H9 (cell line): Measurements from ENCODE around the gene NCAPH2. TPM values are rescaled to one million over a fixed set of nuclear protein-coding genes. Genes with fewer than 3 reads are reported as not detected.

ENCODE experiments used
- DNase-seq: peaks from one replicate; pipeline ENCODE4 v3.0.0-alpha.2; 2017
- H2AFZ ChIP-seq: one replicate; pipeline ENCODE4 v1.6.1; 2013; ENCODE audit warnings: mild to moderate bottlenecking, low read length, control low read depth, moderate library complexity
- H2AK5ac ChIP-seq: 2 replicates; pipeline ENCODE4 v1.6.1; 2013; ENCODE audit warnings: low read length, control low read depth, mixed read lengths; ENCODE audit not compliant: insufficient read length
- H2BK120ac ChIP-seq: one replicate; pipeline ENCODE4 v1.6.1; 2013; ENCODE audit warnings: low read depth, mild to moderate bottlenecking, low read length, control low read depth, inconsistent platforms; ENCODE audit not compliant: poor library complexity, severe bottlenecking
- H2BK12ac ChIP-seq: 2 replicates; pipeline ENCODE4 v1.6.1; 2013; ENCODE audit warnings: low read length, control low read depth, mixed read lengths, low read depth; ENCODE audit not compliant: insufficient read length
- H2BK15ac ChIP-seq: 2 replicates; pipeline ENCODE4 v1.6.1; 2013; ENCODE audit warnings: low read depth, low read length, control low read depth
- H2BK20ac ChIP-seq: one replicate; pipeline ENCODE4 v1.6.1; 2013; ENCODE audit warnings: low read depth, mild to moderate bottlenecking, low read length, control low read depth, inconsistent platforms; ENCODE audit not compliant: poor library complexity, severe bottlenecking
- H2BK5ac ChIP-seq: 2 replicates; pipeline ENCODE4 v1.6.1; 2013; ENCODE audit warnings: low read length, control low read depth, mixed read lengths; ENCODE audit not compliant: insufficient read length
- H3K14ac ChIP-seq: 2 replicates; pipeline ENCODE4 v1.6.1; 2013; ENCODE audit warnings: low read length, control low read depth; ENCODE audit not compliant: insufficient read depth
- H3K18ac ChIP-seq: 2 replicates; pipeline ENCODE4 v1.6.1; 2013; ENCODE audit warnings: low read depth, mild to moderate bottlenecking, mixed read lengths, low read length, control low read depth; ENCODE audit not compliant: insufficient read length
- H3K23ac ChIP-seq: 2 replicates; pipeline ENCODE4 v1.6.1; 2013; ENCODE audit warnings: low read length, control low read depth, mixed read lengths, low read depth; ENCODE audit not compliant: insufficient read length
- H3K23me2 ChIP-seq: 2 replicates; pipeline ENCODE4 v1.6.1; 2013; ENCODE audit warnings: low read depth, mild to moderate bottlenecking, mixed read lengths, low read length, control low read depth; ENCODE audit not compliant: insufficient read length, poor library complexity, severe bottlenecking
- H3K27ac ChIP-seq: 2 replicates; pipeline ENCODE4 v1.5.1; 2013; ENCODE audit warnings: low read length, control low read depth, mixed read lengths, low read depth; ENCODE audit not compliant: insufficient read length
- H3K27me3 ChIP-seq: 2 replicates; pipeline ENCODE4 v1.6.1; 2013; ENCODE audit warnings: low read length, control low read depth, inconsistent platforms; ENCODE audit not compliant: insufficient read depth
- H3K4ac ChIP-seq: 2 replicates; pipeline ENCODE4 v1.6.1; 2013; ENCODE audit warnings: low read depth, mild to moderate bottlenecking, control low read depth, inconsistent platforms, low read length, moderate library complexity
- H3K4me1 ChIP-seq: 2 replicates; pipeline ENCODE4 v1.6.1; 2013; ENCODE audit warnings: low read length, control low read depth, inconsistent platforms; ENCODE audit not compliant: insufficient read depth
- H3K4me2 ChIP-seq: 2 replicates; pipeline ENCODE4 v1.6.1; 2013; ENCODE audit warnings: low read length, control low read depth, mixed read lengths; ENCODE audit not compliant: insufficient read length, insufficient read depth
- H3K56ac ChIP-seq: 2 replicates; pipeline ENCODE4 v1.6.1; 2013; ENCODE audit warnings: low read depth, mild to moderate bottlenecking, mixed read lengths, low read length, control low read depth; ENCODE audit not compliant: insufficient read length
- H3K79me1 ChIP-seq: 2 replicates; pipeline ENCODE4 v1.6.1; 2013; ENCODE audit warnings: low read depth, mild to moderate bottlenecking, moderate library complexity, low read length, control low read depth, inconsistent platforms; ENCODE audit not compliant: insufficient read depth, poor library complexity, severe bottlenecking
- H3K79me2 ChIP-seq: 2 replicates; pipeline ENCODE4 v1.6.1; 2013; ENCODE audit warnings: low read length, control low read depth, inconsistent platforms; ENCODE audit not compliant: insufficient read depth
- H3K9ac ChIP-seq: 2 replicates; pipeline ENCODE4 v1.6.1; 2013; ENCODE audit warnings: low read length, control low read depth, mixed read lengths; ENCODE audit not compliant: insufficient read length; ENCODE audit errors: extremely low read depth
- H3K9me3 ChIP-seq: one replicate; pipeline ENCODE4 v1.6.1; 2013; ENCODE audit warnings: low read depth, low read length, inconsistent platforms; ENCODE audit not compliant: control insufficient read depth
- H3T11ph ChIP-seq: one replicate; pipeline ENCODE4 v1.6.1; 2013; ENCODE audit warnings: mild to moderate bottlenecking, low read length, control low read depth, inconsistent platforms
- H4K20me1 ChIP-seq: one replicate; pipeline ENCODE4 v1.6.1; 2013; ENCODE audit not compliant: control insufficient read depth, insufficient read length, insufficient read depth
- H4K5ac ChIP-seq: 2 replicates; pipeline ENCODE4 v1.6.1; 2013; ENCODE audit warnings: low read depth, mild to moderate bottlenecking, mixed read lengths, low read length, control low read depth; ENCODE audit not compliant: insufficient read length
- H4K8ac ChIP-seq: replicated peaks from 2 replicates; pipeline ENCODE4 v1.6.1; 2013; ENCODE audit warnings: low read length, control low read depth, mixed read lengths, low read depth; ENCODE audit not compliant: insufficient read length
- H4K91ac ChIP-seq: 2 replicates; pipeline ENCODE4 v1.6.1; 2013; ENCODE audit warnings: low read depth, mild to moderate bottlenecking, moderate library complexity, mixed read lengths, low read length, control low read depth; ENCODE audit not compliant: insufficient read length
- H3K27ac Mint-ChIP-seq, 3 experiments: 2 replicates in 2 of 3; 3 replicates in 1 of 3; pipeline ENCODE4 v1.8.0; 2020 to 2021; ENCODE audit warnings: mixed read lengths in 3 of 3, mild to moderate bottlenecking in 1 of 3, moderate library complexity in 1 of 3
- H3K27me3 Mint-ChIP-seq: 2 replicates; pipeline ENCODE4 v1.8.0; 2021; ENCODE audit warnings: low read depth, mild to moderate bottlenecking, moderate library complexity, mixed read lengths
- H3K36me3 Mint-ChIP-seq, 3 experiments: 2 replicates in 2 of 3; 3 replicates in 1 of 3; pipeline ENCODE4 v1.8.0; 2020 to 2021; ENCODE audit warnings: low read depth in 3 of 3, mixed read lengths in 3 of 3; ENCODE audit not compliant: insufficient read depth in 1 of 3
- H3K4me1 Mint-ChIP-seq, 2 experiments: 2 replicates each; pipeline ENCODE4 v1.8.0; 2020; ENCODE audit warnings: mixed read lengths in 2 of 2
- H3K4me3 Mint-ChIP-seq, 2 experiments: 2 replicates in 1 of 2; 3 replicates in 1 of 2; pipeline ENCODE4 v1.8.0; 2020 to 2021; ENCODE audit warnings: mild to moderate bottlenecking in 2 of 2, mixed read lengths in 2 of 2, moderate library complexity in 1 of 2
- H3K9me3 Mint-ChIP-seq, 2 experiments: 2 replicates in 1 of 2; 3 replicates in 1 of 2; pipeline ENCODE4 v1.8.0; 2020; ENCODE audit warnings: mild to moderate bottlenecking in 2 of 2, mixed read lengths in 2 of 2, moderate library complexity in 1 of 2
- WGBS: extraction: QIAGEN DNeasy Blood & Tissue Kit; methylation state at CpG from one replicate; pipeline ENCODE4 v1.1.7; 2013; ENCODE audit warnings: missing lambda C conversion rate, low lambda C conversion rate, mixed read lengths; ENCODE audit not compliant: insufficient read length; ENCODE audit errors: extremely low coverage; 5-methylcytosine and 5-hydroxymethylcytosine counted together
- total RNA-seq: library from RNA; stranded (reverse); gene quantifications from 2 replicates; pipeline ENCODE4 v1.2.1, GENCODE V29; 2021
- TF ChIP-seq, protein P1 (sequence below): fragments of 200-600 bp; sonication (generic); conservative IDR thresholded peaks from 3 replicates; pipeline ENCODE4 v1.8.0; 2021; ENCODE audit warnings: antibody characterized with exemption, mild to moderate bottlenecking

The NCAPH2 gene
- total RNA-seq, 1 experiment from 2014 or later = 76.2 TPM

DNA sequence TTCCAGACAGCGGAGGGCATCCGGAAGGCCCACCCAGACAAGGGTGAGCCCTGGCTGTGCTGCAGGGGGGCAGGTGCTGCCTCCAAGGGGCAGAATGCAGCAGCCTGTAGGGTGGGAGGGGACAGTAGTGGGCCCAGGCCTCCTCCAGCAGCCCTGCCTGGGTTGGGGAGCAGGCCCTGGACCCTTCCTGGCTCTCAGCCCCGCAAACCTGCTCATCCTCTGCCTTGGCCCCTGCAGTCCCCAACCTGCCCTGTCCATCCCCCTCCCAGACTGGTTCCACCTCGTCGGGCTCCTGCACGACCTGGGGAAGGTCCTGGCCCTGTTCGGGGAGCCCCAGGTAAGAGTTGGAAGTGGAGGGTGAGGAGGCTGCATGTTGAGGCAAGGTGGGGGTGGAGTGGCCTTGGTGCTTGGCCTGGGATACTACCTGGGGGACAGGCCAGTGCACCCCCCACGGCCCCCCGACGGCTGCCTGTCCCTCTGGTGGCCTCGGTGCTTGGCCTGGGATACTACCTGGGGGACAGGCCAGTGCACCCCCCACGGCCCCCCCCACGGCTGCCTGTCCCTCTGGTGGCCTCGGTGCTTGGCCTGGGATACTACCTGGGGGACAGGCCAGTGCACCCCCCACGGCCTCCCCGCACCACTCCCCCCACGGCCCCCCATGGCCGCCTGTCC lies 19.9 kb upstream of the NCAPH2 start:
- H3K27ac Mint-ChIP-seq = no peak overlapping the region
- no peak overlapping the region for H2BK120ac ChIP-seq
- no peak overlapping the region for H3K23ac ChIP-seq
- H3K79me2 ChIP-seq = no peaks in the 10 kb centered on the region
- H3T11ph ChIP-seq = no peak overlapping the region
- peaks cover 0 to 2% (median 0%) of the 10 kb centered on the region in 3 experiments; a peak in 1 of 7 replicates for H3K36me3 Mint-ChIP-seq
- no peak overlapping the region for H3K4me3 Mint-ChIP-seq
- no peaks in the 10 kb centered on the region for H3K23me2 ChIP-seq
- no peak overlapping the region for H3K14ac ChIP-seq
- no peak overlapping the region for H3K56ac ChIP-seq
- no peak overlapping the region for H2AFZ ChIP-seq
- H2BK15ac ChIP-seq = no peak overlapping the region
- H2BK5ac ChIP-seq = no peak overlapping the region
- no peak overlapping the region for H2BK12ac ChIP-seq
- no peak overlapping the region for H4K8ac ChIP-seq
- H3K79me1 ChIP-seq = no peaks in the 10 kb centered on the region
- TF ChIP-seq, protein P1, sequence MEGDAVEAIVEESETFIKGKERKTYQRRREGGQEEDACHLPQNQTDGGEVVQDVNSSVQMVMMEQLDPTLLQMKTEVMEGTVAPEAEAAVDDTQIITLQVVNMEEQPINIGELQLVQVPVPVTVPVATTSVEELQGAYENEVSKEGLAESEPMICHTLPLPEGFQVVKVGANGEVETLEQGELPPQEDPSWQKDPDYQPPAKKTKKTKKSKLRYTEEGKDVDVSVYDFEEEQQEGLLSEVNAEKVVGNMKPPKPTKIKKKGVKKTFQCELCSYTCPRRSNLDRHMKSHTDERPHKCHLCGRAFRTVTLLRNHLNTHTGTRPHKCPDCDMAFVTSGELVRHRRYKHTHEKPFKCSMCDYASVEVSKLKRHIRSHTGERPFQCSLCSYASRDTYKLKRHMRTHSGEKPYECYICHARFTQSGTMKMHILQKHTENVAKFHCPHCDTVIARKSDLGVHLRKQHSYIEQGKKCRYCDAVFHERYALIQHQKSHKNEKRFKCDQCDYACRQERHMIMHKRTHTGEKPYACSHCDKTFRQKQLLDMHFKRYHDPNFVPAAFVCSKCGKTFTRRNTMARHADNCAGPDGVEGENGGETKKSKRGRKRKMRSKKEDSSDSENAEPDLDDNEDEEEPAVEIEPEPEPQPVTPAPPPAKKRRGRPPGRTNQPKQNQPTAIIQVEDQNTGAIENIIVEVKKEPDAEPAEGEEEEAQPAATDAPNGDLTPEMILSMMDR = no peak
- H2AK5ac ChIP-seq = no peak overlapping the region
- no peak overlapping the region for H3K4ac ChIP-seq
- H3K4me2 ChIP-seq = no peak overlapping the region
- H3K18ac ChIP-seq = no peak overlapping the region
- no peak overlapping the region for H3K27ac ChIP-seq
- H4K20me1 ChIP-seq = no peaks in the 10 kb centered on the region
- no peak overlapping the region for H3K9ac ChIP-seq
- H3K9me3 Mint-ChIP-seq = peaks cover 0 to under 1% of the 10 kb centered on the region in 2 experiments; a peak in 1 of 5 replicates
- no peak overlapping the region for H4K91ac ChIP-seq
- no peaks in the 10 kb centered on the region for H3K27me3 ChIP-seq
- H2BK20ac ChIP-seq = no peak overlapping the region
- DNase-seq = no peak
- peaks cover 6% of the 10 kb centered on the region for H3K27me3 Mint-ChIP-seq
- H3K4me1 Mint-ChIP-seq = peaks cover 3 to 6% of the 10 kb centered on the region in 2 experiments; a peak in 2 of 4 replicates
- WGBS = no CpG with 5 or more reads among the region's 18 CpGs
- no peaks in the 10 kb centered on the region for H3K4me1 ChIP-seq
- H3K9me3 ChIP-seq = no peaks in the 10 kb centered on the region
- no peak overlapping the region for H4K5ac ChIP-seq
